Measurements from ENCODE around the gene MRPL10. TPM values are rescaled to one million over a fixed set of nuclear protein-coding genes. Genes with fewer than 3 reads are reported as not detected.

Gene MRPL10
- polyA plus RNA-seq (ENCODE audit: insufficient read length in 4 of 4), result 10 to 100 TPM; 36.6 to 56.8 (median 50.0) TPM

DNA sequence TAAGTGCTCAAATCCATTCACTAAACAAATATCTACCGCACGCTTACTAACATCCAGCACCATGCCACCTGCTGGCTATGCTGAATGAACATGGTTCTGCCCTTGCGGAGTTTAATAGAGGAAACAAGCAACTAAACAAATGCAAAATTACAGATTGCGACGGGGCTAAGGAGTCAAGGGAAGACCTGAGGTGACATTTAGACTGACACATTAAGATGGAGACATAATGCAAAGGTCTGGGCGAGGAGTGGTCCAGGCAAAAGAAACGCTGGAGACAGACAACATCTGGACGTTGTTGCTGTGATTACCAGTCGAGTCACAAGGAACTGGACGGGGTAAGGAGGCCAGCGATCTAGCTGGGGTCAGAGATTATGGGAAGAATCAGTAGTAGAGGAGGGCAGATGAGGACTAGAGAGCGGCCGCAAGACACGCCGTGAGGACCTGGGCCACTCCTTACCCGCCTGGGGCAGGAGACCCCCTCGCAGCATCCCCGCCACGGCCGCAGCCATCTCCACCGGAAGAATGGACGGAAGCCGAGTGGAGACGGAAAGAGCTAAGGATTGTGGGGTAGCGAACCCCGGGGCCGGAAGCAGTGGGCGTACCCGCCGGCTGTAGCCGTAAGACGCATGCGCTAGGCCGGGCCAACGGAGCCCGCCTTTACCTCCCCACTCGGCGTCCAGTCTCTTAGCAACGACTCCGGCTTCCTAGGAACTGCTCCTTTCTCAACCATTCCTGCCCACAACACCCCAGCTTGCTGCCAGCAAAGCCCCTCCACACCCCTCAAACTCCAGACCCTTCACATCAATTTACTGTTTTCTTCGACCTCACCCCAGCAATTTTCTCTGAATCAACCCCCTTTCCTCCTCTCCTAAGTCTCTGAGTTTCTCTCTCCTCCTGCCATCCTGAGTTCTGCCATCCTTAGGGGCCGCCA is at the start of gene MRPL10, which contains the start of gene LRRC46:
Gene MRPL10, minus strand, starts transcription at position 539 of the 931 bp plus-strand sequence. Its CDS starts 30 bp downstream, at position 509.
Gene LRRC46, plus strand, starts transcription at position 668 of the 931 bp plus-strand sequence. CDS start 320 bp downstream, outside the sequence.
- DNase-seq (ENCODE audit: low read depth in 4 of 4, low spot score in 3 of 4), result peak; percentile 86 to 92 (median 87)

DNA sequence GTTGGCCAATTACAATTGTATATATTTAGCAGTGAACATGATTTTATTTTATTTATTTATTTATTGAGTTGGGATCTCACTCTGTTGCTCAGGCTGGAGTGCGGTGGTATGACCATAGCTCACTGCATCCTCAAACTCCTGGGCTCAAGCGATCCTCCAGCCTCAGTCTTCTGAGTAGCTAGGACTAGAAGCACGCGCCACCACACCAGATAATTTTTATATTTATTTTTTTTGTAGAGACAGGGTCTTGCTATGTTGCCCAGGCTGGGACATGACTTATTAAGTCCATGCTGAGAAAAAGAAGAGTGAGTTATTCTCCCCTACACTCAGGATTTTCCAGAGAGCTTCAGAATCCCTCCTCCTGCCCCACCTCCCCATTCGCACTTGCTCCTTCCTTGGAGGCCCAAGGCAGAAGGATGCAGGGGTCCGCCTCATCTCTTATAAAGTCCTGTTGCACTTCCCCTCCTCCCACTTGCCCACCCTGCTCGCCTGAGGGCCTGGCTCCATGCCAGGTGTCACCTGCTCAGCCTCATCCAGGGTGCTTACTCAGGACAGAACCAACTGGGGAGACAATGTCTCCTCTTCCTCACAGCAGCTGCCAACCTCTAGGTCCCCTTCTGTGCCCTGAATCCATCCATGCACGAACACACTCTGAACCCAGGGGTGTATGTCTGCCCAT is 48.6 kb upstream of the MRPL10 start:
- DNase-seq (ENCODE audit: low read depth in 4 of 4, low spot score in 3 of 4), result no peak

DNA sequence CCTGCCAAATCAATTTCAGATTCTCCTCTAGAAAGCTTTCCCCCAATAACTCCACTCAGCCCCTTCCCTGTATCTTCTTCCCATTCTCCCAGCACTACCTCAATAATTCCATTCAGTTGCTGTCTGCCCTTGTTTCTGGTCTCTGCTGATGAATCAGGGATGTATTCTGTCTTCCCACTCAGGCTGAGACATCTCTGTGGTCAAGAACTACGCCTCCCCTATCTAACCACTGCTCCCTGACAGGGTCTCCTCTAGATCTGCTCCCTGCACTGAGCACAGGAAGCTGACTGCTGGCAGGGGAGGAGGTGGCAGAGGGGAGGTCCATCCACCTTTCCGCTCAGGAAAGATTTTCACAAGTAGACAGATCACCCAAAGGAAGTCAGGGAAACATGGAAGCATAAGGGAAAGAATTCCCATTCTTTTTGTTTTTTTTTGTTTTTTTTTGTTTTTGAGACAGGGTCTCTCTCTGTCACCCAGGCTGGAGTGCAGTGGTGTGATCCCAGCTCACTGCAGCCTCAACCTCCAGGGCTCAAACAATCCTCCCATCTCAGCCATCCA is 47.8 kb upstream of the MRPL10 start:
- no peak for DNase-seq (ENCODE audit: low read depth in 4 of 4, low spot score in 3 of 4)

DNA sequence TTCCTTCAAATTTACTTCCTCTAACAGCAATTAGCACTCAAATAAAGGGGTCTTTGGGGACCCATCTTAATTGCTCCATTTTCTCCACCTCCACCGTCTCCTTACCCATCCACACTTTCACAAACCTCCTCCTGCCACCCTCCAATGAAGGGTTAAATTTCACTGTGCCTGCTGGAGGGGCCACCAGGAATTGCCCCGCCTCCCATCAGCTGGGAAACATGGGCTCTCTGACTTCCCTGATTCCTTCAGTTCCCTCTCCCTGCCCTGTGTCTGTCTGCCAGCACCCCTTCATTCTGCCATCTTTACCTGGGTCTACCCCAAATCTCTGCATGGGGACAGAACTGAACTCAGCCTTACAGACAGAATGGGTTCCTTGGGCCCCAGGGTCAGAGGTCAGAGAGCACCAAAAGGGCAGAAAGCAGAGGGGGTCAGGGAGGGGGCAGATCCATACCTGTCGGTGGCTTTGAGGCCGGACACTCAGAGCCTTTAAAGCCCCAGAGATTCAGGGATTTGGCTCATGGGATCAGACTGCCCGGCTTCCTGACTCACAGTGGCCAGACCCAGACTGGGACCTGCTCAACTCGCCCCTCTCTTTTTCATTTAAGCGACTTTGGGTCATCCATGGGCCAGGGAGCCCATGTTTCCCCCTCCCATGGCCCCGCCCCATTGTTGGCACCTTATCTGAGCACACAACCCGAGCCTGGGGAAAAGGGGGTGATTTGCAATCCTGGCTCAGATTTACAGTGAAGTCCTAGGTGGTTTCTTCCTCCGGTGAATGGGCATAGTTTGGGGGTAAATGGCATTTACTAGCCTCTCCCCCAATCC is 47.1 kb upstream of the MRPL10 start:
- DNase-seq (ENCODE audit: low read depth in 4 of 4, low spot score in 3 of 4), result no peak

DNA sequence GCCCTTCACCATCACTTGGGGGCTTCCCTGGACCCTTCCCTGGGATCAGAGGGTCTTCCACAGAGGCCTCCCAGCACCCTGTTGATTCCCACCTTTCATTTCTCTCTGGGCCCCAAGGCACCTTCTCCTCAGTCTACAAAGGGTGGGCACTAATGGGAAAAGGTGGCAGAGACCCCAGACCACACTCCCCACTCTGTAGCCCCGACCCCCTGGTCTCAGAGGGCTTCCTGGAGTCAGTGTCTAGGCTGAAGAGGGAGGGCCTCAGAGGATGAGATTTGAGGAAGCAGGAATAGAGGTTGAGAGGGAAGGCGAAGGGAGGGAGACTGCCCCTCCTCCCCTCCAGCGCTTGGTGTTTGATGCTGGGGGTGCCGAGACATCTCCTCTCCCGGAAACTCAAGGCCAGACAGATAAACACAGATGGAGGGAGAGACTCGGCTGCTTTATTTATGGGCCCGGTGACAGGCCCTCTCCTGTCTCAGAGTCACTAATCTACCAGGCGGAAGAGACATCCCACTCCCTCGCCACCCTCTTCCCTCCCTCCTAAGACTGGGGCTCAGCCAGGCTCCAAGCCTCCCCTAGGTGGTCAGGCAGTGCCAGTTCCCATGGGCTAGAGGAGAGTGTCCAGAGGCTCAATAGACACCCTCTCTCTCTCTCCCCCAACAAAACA is 46.2 kb upstream of the MRPL10 start:
- peak in 1 of 4 donors; percentile 73 for DNase-seq (ENCODE audit: low read depth in 4 of 4, low spot score in 3 of 4)

DNA sequence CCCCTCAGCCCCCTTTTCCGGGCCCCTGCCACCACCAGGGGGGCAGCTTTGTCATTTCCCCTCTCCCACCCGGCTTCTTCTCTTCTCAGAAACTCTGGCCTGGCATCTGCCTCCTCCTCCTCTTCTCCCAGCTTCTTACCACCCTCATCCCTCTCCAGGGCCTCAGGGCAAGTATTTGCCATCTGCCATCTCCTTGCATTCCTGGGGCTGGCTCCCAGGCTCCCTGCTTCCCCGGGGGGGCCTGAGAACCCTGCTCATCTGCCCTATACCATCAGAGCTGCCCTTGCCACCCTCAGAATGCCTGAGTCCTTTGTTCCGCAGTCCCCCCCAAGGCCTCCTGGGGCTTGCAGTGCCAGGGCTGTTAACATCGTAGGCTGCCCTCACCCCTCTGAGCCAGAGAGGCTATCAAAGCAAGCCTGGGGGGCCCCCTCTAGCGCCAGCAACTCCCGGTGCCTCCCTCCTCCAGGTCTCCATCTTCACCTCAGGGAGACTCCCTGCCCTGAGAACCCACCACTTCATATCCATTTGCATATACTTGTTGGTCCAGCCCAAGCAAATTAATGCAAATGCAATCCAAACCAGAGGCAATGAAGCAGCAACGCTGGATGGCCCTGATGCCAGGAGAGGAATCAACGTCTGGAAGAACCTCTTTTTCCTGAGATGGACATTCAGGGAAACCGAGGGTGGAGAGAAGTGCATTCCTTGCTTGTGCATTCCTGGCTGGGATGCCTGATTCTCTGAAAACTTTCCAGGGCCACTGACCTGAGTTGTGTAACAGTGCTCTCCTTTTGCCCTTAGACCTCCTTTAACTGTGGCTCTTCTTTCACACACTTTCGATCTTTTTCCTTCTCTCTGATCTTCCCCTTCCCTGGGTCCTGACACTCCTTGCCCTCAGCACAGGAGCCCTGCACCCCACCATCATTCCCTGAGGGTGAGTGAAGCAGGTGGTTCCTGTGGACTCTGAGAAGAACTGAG is 44.0 kb upstream of the MRPL10 start:
- no peak for DNase-seq (ENCODE audit: low read depth in 4 of 4, low spot score in 3 of 4)

DNA sequence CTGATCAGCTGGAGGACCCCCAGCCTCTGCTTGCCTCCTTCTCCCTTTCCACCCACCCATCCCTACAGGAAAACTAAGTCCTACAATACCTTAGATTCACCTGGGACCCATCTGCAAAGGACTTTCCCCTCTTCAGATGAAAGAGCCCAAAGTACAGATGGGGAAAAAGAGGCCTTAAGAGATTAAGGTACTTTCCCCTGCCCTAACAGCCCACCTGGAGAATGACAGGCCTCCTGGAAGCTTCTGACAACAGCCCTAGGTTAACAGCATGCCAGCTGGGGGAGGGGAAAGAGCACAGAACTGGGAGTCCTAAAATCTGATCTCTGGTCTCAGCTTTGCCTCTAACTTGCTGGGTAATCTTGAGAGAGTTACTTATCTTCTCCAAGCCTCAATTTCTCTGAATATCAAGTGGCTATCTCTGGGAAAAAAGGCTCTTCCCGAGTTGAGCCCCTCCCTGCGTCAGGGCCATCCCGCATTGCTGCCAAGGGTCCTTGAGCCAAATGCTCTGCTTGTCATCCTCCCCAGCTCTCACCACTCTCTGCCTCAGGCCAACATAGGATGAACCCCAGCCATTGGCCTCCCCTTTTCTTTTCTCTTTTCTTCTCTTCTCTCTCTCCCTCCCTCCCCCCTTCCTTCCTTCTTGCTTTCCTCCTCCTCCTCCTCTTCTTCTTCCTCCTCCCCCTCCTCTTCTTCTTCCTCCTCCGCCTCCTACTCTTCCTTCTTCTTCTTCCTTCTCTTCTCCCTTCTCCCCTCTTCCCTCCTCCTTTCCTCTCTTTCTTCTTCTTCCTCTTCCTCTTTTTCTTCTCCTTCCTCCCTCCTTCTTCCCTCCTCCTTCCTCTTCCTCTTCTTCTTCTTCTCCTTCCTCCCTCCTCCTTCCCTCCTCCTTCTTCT is 42.1 kb upstream of the MRPL10 start:
- DNase-seq (ENCODE audit: low read depth in 4 of 4, low spot score in 3 of 4), result no peak

DNA sequence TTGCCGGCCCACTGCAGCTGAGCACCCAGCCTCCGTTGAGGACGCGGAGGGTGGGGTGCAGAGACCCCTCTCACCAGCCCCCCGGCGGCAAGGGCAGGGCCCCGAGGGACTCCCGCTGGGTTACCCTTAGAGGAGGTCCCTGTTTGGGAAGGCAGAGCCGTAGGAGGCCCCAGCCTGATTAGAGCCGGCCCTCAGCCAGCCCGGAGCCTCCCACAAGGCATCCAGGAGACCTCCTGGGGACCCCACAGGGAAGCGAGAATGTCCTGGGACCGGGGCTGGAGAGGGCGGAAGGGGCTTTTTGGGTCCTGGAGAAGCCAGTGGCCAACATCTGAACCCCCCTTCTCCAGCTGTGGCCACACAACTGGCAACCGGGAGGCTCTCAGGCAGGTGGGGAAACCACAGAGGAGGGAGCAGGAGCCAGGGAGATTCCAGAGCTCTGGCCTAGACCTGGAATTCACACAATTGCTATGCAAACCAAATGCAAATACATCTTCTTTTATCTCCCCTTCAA is 41.4 kb upstream of the MRPL10 start:
- no peak for DNase-seq (ENCODE audit: low read depth in 4 of 4, low spot score in 3 of 4)

DNA sequence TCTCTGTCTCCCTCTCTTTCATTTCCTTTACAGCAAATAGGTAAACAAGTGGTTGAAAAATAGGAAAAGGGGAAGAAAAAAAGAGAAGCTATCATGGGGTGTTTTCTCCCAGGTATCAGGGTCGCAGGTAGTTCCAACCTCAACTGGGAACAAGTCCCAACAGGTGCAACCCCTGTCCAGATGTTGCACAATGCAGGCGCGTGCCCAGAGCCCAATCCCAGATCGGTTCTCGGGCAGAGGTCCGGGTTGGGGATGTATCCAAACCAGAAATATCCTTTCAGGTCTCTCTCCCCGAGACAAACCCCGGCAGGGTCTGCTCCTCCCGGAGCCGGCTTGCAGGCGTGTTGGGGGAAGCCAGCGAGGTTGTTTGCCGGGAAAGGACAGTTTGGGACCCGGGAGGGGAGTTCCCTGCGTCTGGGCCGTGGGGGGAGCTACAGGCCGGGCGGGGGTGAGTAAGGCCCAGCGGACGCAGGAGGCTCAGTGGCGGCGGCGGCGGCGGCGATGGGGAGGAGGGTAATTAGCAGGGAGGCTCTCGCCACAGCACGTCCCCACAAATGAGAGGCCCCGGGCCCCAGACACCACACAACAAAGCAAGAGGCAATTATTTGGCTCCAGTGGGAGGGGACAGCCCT is 40.8 kb upstream of the MRPL10 start:
- no peak for DNase-seq (ENCODE audit: low read depth in 4 of 4, low spot score in 3 of 4)

DNA sequence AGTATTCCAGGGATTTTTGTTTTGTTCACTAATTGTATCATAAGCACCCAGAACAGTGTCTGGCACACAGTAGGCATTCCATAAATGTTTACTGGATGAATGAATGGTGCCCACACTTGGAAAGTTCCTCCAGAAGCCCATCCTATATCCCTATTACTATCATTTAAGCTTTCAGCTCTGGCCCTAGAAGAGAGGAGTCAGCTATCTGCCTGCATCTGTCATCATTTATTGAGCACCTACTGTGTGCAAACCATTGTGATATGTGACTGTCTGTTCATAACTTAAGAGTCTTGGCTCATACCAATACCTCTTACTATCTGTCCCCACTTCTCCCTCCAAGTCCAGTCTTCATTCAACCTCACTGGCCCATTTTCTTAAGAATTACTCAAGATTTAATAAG is 39.7 kb upstream of the MRPL10 start:
- no peak for DNase-seq (ENCODE audit: low read depth in 4 of 4, low spot score in 3 of 4)

DNA sequence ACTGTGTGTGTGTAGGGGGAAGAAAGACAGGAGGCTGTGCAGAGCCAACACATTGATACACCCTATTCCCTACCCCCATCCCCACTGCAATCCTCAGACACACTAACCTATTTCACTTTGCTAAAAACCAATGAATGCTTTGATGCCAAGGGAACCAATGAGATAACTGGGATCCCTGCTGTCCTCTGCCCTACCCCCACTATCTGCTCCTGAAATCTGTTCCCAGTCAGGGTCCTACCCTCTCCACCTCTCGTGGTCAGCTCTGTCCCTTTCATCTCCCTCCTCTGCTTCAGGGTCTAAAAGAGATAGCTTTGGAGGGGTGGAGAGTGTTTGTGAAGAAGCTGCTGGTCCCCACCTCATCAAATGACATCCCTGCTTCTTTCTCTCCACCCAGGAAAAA is 38.7 kb upstream of the MRPL10 start:
- DNase-seq (ENCODE audit: low read depth in 4 of 4, low spot score in 3 of 4), result no peak

DNA sequence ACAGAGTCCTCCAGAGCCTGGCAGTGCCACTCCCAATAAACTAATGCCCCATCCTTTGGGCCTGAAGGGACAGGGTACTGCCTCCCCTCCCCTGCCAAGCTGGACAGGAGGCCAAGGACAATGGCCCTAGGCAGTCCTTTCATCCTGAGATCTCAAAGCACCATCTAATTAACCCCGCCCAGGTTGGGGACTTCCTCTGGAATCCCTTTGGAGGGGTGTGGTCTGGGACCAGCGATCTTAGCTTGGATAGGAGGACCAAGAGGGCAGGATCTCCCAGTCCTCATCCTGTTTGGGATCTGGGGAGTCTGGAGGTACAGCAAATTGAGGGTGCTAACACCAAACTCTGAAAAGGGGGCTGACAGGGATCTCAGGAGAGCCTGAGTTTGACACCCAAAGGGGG is 37.8 kb upstream of the MRPL10 start:
- no peak for DNase-seq (ENCODE audit: low read depth in 4 of 4, low spot score in 3 of 4)

DNA sequence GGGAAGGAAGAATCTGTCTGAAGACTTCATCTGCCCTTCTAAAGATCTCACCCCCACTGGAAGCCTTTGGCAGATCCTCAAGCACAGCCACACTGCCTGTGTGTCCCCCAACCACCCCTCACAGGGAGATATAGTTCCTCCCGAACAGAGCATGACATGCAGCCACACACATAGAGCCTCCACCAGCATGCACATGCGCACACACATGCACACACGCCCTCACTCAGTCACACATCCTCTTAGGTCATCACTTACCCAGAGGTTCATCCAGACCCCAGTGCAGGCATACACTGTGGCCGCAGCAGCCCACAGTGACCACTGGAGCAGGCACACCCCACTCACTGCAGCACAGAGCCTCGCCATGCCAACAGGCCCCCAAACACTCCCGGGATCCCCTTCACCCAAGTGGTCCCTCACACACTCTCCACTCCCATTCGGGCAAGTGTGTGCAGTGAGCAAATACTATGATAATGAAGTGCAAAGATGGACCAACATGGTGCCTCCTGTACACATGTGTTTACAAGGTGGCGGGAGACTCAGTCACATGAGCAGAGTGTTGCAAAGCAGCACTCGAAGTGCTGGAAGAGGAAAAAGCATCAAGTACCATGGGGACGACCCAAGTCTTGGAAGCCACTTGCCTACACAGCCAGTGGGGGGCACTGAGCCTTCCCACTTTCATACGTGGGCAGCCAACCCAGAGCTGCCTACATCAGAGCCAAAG is 36.6 kb upstream of the MRPL10 start:
- no peak for DNase-seq (ENCODE audit: low read depth in 4 of 4, low spot score in 3 of 4)

DNA sequence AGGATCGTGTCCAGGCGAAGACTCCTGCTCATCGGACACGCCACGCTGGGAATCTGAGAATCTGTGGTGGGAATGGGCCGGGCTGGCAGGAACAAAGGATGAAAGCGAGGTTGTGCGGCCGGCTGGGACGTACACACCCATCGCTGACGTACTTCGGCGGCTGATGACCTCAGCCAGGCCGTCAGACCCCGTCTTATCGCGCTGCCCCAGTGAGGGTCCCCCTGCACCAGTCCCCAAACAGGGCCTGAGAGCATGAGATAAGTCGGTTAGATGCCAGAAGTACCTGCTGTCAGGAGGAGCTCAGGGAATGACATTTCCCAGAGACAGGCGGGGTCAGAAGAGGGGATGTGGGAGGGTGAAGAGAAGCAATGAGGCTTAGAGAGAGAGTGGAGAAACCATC is 35.6 kb upstream of the MRPL10 start:
- no peak for DNase-seq (ENCODE audit: low read depth in 4 of 4, low spot score in 3 of 4)

DNA sequence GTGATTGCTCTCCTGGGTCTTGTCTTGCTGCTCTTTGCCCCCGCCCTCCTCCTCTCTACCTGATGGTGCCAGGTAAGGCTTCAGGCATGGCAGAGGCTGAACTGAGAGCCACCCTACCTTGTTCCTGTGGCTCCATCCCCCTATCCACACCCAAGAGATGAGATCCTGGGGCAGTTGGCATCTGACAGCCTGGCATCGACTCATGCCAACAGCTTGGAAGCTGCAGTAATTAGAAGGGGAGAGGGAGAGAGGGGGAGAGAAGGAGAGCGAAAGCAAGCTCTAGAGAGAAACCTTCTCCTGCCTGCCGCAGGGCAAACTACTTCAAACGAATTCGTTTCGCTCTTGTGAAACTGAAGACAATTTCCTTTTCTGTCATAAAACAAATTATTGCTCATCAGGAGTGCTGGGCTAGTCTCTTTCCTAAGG is 33.5 kb upstream of the MRPL10 start:
- no peak for DNase-seq (ENCODE audit: low read depth in 4 of 4, low spot score in 3 of 4)
